Fibroblast of pulmonary artery (primary cell): ENCODE data around the gene CACNG7.
A peak's percentile ranks its signal among the peaks of the same experiment; 100 is the strongest.

ENCODE experiments used
- DNase-seq: peaks from one replicate; pipeline ENCODE4 v3.0.0-alpha.2; 2010; ENCODE audit warnings: low read depth
- H3K4me3 ChIP-seq: replicated peaks from 2 replicates; pipeline ENCODE4 v1.5.1; 2011; ENCODE audit warnings: low read depth, mild to moderate bottlenecking, control low read depth, low read length, moderate library complexity
- CTCF ChIP-seq: IDR thresholded peaks from 2 replicates; pipeline ENCODE4 v1.5.1; 2011; ENCODE audit warnings: mild to moderate bottlenecking, control low read depth, low read length, inconsistent platforms; ENCODE audit errors: missing control alignments

Gene CACNG7

GRCh38 chr19:53960886-53961285 lies 51.8 kb downstream of the CACNG7 start:
- no peak for DNase-seq
- TF ChIP-seq CTCF: no peak
- H3K4me3 ChIP-seq: peak overlapping the region; percentile 76

GRCh38 chr19:53961523-53962356 lies 52.7 kb downstream of the CACNG7 start:
- DNase-seq: peak; percentile 81
- no peak for TF ChIP-seq CTCF
- peak overlapping the region; percentile 76 for H3K4me3 ChIP-seq

- no peak for DNase-seq
- peak within 1 kb of the TSS; percentile 76 for H3K4me3 ChIP-seq
Observed at GRCh38 chr19:53962887-53963431, 53.9 kb downstream of the CACNG7 start, which contains the start of gene CACNG8. Gene CACNG8 (plus strand): TSS chr19:53962937.

GRCh38 chr19:53965091-53965490 lies 56.0 kb downstream of the CACNG7 start:
- DNase-seq: peak; percentile 61
- no peak for TF ChIP-seq CTCF
- peak overlapping the region; percentile 3 for H3K4me3 ChIP-seq

More at GRCh38 chr19:53962887-53963431, 53.9 kb downstream of the CACNG7 start, which contains the start of gene CACNG8:
- TF ChIP-seq CTCF: no peak

- DNase-seq: no peak
- TF ChIP-seq CTCF: no peak
- no peak overlapping the region for H3K4me3 ChIP-seq
Observed at GRCh38 chr19:53966931-53967330, 57.9 kb downstream of the CACNG7 start.

GRCh38 chr19:53969366-53969765 lies 60.3 kb downstream of the CACNG7 start:
- TF ChIP-seq CTCF: no peak
- no peak overlapping the region for H3K4me3 ChIP-seq

GRCh38 chr19:53971673-53972072 lies 62.6 kb downstream of the CACNG7 start:
- no peak overlapping the region for H3K4me3 ChIP-seq
- DNase-seq: no peak
- TF ChIP-seq CTCF: no peak

More at GRCh38 chr19:53969366-53969765, 60.3 kb downstream of the CACNG7 start:
- DNase-seq: no peak
